IPS-11a (cell line): ENCODE data around the gene ADIG.
"Not testable (repeated sequence)": the region's sequence is repeated elsewhere in the genome, so short reads cannot be mapped to it uniquely, and the experiment has no call there.

Experiments used
- H3K4me3 ChIP-seq: one replicate; pipeline ENCODE4 v1.5.1; 2013; ENCODE audit warnings: low read depth, low read length, control low read depth

Gene ADIG

DNA sequence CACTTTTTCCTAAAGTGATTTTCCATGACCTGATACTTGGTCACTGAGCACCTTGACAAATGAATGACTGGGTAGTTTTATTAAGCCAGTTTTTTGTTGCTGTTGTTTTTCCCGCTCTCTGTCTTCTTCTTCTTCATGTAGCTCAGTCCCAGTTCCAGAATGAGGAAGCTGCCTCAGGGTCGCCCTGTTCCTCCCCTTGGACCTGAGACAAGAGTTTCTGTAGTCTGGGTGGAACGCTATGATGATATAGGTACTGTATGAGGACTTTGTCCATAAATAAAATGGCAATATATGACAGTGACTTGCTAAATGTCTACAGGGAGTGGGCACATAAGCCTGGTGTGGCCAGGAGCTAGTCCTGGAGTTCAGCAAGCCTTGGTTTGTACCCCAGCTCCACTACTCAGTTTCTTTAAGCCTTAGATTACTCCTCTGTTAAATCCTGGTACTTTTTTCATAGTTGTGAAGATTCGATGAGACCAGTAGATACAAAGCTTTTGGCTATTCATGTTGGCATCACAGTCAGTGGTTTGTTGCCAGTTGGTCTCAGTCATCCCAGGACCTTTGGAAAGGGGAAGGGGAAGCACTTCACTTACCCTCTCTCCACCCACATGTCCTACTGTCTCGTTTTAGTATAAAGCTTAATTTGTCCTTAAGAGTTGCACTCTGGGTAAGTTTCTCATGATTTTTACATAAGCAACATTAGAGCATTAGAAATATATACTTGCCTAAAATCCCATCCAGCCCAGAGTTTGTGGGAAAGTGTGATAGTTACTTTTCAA is 11.1 kb upstream of the ADIG start:
- no peak overlapping the region for H3K4me3 ChIP-seq

DNA sequence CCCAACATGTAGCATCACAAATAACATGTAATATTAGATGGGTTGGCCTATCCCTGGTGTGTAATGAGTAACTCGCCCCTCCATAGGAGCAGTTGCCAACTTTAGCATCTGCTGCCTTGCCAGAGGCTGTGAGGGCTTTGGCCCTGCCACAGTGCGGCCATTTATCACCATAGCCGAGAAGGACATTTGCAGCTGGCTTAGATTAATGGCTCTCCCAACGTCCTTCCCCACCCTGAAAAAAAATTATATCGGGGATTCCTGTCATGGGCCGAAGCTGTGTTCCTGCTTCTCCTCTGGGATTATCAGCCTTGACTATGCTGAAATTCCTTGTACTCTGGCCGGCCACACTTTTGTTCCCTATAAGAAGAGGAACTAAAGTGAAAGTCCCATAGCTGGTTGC is 7.6 kb upstream of the ADIG start:
- no peak overlapping the region for H3K4me3 ChIP-seq

DNA sequence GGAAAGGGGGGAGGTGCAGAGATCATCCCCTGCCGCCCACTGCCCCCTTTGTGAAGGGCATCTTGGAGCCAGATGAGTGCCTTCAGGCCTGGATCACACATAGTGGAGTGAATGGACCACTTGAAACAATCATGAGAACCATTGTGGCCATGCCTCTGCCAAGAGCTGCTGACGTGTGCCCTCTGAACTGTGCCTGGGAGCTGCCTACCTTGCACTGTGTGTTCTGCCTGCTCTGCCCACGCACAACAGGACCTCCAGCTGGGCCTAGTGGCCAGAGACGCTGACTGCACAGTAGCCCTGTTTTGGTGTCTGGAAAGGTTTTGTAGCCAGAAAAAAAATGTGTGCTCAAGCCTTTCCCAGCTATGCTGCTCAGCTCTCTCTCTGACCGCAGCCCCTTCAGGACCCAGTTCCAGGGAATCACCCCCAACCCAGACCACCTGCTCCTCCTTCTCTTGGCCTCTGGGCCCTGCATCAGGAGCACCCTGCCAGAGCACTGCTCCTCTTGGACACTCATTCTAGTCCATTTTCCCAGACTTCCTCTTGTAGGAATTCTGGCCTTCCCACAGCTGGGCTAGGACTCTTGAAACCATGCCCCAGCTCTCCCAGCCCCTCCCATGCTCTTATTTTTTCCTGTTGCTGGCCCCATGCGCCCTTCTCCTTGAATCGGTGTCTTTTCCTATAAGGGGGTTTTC is 1.6 kb upstream of the ADIG start:
- no peak overlapping the region for H3K4me3 ChIP-seq

DNA sequence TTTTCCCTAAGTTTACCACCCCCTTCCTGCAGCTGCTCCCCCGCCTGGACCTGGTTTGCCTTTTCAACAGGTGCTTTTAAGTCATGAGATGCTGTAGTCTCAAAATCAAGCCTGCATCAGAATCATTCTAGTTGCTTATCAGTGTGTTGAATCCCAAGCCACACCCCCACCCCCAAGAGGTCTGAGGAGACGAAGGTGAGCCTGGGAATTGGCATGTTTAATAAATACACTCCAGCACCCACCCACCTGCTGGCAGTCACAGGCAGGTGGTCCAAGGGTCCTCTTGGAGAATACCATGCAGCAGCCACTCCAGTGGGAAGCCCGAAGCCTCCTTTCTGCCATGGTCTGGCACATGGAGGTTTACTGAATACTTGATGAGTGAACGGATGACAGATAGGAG is 1.1 kb upstream of the ADIG start:
- H3K4me3 ChIP-seq, result no peak overlapping the region

DNA sequence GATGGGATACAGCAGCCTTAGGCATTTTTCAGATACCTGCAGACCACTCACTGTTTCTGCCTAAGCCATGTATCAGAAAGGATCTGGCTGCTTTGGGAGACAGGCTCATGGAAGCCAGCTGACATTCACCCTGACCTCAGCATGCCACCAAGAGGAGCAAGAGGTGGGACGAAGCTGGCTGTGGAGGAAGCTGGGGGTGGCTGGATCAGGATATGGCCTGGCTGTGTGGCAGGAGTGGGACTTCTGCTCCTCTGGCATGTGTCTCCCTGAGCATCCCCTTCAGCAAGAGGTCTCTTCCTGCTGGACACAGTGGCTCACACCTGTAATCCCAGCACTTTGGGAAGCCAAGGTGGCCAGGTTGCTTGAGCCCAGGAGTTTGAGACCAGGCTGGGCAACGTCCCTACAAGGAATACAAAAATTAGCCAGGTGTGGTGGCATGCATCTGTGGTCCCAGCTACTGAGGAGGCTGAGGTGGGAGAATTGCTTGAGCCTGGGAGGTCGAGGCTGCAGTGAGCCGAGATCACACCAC is 897 bp downstream of the ADIG start:
- H3K4me3 ChIP-seq, result no peak overlapping the region

DNA sequence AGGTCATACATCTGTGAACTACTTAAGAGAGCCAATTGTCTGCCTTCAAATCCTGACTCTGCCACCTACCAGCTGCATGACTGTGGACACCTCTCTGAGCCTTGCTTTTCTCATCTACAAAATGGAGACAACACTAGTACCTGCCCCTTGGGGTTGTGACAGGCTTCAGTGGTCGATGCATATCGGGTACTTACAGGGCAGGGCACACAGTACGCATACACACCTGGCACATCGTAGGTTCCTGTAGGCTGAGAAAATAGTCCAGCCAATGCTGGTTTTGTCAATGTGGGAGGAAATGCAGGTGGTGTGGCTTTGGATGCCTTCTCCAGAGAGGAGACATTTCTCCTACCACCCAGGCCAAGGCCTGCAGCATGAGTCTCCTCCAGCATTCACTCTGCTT is 2.3 kb downstream of the ADIG start:
- no peak overlapping the region for H3K4me3 ChIP-seq

DNA sequence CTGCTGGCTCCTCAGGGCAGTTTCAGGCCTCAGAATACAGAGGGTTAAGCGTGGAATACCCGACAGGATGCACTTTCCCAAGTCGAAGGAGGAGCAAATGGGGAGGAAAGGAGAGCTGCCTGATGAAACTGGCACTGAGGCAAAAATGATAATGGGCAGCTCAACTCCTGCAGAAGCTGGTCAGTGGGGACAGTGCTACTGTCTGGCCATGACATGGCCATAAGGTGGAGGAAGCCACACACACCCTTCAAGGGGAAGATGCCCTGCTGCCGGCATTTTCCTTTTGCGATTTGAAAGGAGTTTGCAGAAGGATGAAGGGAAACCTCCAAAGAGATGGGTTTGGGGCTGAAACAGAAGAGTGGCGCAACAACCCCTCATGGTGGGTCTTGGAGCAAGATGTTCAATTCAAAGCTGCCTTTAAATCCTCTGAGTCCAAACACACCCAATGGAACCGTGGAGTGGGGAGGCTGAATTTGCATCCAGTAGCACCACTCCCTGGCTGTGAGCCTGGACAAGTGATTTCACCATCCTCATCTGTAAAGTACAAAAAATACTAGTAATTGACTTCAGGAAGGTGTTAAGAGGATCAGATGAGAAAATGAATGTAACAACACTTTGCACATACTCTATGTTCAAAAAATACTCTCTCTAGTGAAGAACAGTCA is 3.2 kb downstream of the ADIG start:
- no peak overlapping the region for H3K4me3 ChIP-seq

DNA sequence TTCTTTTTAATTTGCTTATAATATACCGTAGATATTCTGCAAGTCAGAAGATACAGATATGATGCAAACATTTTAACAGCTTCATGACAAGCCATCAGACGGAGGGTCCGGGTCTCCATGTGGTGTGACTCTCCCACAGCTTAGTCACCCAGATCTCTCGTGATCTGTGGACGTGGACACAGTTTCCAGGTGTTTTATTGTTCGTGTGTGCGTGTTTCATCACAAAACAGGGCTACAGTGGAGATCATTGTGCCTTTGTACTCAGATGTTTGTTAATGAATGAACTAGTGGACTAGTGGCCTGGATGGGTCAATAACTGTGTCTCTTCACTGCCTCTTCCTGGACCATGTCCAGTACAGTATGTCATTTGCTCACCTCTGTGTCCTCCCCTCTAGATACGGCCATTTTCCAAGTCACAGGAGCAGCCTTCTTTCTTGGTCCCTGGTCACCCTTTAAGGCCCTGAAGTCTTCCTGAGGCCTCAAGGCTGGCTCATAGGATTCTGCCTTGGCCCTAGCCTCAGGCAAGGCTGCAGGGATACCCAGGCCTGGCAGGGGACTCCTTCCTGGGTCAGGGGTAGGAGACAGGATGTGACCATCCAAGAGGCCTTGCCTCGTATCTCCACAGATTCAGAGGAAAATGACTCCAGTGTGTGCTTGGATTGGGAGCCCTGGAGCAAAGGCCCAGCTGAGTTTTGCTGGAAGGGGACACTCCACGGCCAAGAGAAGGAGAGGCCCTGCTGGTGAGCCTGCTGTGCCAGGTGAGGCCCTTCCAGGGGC is 4.6 kb downstream of the ADIG start:
- H3K4me3 ChIP-seq, result no peak overlapping the region

DNA sequence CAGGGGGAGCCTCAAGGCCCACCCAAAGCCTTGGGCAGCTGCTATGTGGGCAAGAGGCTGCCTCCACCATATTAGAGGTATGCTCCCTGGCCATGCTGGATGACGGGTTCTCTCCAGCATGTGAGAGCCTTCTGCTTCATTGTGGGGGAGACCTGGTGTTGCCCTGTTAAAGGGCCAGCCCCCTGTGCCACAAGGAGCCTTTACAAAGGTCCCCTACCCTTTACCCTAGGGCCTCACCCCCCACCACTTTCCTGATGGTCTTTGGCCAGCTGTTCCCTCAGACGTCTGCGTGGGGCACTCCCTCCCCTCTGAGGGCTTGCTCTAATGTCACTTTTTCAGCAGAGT is 5.2 kb downstream of the ADIG start:
- H3K4me3 ChIP-seq, result no peak overlapping the region

DNA sequence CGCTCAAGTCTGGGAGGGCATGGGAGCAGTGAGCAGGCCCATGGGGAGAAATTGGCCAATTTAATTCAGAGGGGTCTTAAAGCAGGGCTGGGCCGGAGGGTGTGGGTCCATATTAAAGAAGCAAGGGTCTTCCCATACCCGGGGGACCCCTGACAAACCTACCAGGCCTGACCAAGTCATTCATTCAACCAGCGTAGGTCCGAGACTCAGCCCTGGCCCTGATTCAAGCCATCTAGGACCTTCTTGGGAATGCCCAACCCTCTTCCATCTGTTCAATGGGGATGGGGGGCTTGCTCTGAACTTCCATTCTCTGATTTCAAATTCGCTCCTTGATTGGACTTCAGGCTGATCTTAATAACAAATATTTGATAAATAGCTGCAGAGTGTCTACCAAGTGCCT is 7.3 kb downstream of the ADIG start:
- no peak overlapping the region for H3K4me3 ChIP-seq

DNA sequence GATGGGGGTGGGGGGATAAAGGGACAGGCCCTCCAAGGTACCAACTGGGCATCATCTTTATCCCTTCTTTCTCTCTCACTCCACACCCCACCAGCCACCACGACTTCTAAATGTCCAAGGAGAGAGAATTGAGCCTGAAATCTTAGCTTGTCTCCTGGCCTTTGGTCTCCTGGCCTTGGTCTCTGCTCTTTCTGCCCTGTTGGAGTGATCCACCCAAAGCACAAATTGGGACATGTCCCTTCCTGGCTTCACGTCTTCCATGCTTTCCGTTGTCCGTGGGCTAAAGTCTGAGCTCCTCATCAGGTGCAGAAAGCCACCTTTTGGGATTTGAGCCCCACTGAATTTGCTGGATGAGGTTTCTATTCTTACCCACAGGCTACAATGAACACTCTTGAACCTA is 8.4 kb downstream of the ADIG start:
- no peak overlapping the region for H3K4me3 ChIP-seq

DNA sequence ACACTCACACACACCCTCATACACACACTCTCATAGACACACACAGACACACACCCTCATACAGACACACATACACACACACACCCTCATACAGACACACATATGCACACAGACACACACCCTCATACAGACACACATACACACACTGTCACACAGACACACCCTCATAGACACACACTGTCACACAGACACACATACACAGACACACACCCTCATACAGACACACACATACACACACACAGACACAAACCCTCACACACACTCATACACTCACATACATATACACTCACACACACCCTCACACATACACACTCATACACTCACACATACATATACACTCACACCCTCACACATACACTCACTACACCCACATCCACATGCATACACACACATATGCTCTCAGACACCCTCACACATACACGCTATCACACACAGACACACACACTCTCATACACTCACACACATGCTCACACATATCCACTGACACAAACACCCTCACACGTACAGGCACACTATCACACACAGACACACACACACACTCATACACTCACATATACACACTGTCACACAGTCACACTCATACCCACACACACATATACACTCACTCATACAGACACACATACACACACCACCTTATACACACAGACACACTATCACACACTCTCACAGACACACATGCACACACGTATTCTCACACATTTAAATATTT is 9.1 kb downstream of the ADIG start:
- no peak overlapping the region for H3K4me3 ChIP-seq

DNA sequence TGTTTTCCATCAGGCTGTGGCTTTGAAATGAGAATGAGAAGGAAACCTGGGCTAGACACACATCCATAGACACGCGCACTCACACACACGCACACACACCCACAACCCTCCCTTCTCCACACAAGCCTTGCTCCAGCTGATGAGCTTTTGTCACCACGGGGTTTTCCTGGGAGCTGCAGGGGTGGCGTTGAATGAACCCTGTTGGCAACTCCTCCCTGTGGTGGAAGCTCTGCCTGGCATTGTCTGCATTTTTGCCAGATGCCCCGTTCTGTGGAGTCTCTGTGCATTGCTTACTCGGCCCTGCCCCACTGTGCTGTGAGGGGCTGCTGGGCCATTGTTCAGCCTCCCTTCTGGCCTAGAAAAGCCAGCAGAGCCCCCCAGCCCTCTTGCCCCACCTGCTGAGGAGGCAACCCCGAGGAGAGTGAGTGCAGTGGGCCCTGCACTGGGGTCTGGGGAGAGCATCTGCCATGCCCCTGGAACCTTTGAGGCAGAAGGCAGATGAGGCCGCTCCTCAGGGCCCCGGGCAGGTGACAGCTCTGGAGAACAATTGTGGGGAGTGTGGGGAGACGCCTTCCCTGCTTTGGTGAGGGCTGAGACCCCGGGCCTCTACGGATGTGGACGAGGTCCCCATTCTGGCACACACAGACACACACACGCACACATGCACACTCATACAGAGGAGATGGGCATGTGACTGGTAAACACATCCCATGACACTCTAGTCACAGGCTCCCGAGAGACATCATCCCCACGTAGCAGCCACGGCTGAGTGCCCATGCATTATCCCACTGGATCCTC is 9.9 kb downstream of the ADIG start:
- H3K4me3 ChIP-seq, result no peak overlapping the region

DNA sequence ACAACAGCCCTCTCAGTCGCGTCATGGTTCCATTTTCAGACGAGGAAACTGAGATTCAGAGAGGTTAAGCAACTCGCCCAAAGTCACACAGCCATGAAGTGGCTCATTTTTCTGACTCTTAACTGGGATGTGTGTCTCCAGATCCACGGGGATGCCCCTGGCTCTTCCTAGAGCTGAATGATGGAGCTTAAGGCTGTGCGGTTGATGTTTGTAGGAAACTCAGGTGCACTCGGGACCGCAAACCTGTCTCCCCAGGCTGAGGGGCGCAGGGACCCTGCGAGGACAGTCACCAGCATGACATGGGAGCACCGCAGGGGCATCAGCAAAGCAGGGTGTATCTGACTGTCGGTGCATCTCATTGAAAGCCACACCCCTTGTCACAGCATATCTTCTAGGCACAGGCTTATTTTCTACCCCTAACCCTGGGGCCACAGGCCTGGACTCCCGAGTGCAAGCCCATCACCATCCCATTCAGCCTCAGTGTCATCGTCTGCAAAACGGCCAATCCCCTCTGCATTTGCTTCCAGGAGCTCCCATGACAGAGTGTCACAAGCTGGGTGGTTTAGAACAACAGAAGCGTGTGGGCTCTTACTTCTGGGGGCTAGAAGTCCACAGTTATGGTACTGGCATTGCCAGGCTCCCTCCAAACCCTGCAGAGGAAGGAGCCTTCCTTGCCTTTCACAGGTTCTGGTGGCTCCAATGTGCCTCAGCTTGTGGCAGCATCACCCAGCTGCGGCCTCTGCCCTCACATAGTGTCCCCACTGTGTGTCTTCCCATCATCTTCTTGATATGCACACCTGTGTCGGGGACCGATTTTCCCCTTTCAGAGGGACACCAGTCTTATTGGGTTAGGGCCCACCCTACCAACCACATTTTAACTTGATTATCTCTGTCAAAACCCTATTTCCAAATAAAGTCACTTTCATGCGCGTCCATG is 10.7 kb downstream of the ADIG start:
- no peak overlapping the region for H3K4me3 ChIP-seq

DNA sequence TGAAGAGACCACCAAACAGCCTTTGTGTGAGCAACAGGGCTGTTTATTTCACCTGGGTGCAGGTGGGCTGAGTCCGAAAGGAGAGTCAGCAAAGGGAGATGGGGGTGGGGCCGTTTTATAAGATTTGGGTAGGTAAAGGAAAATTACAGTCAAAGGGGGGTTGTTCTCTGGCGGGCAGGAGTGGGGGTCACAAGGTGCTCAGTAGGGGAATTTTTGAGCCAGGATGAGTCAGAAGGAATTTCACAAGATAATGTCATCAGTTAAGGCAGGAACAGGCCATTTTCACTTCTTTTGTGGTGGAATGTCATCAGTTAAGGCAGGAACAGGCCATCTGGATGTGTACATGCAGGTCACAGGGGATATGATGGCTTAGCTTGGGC is 11.4 kb downstream of the ADIG start:
- H3K4me3 ChIP-seq, result not testable (repeated sequence)

DNA sequence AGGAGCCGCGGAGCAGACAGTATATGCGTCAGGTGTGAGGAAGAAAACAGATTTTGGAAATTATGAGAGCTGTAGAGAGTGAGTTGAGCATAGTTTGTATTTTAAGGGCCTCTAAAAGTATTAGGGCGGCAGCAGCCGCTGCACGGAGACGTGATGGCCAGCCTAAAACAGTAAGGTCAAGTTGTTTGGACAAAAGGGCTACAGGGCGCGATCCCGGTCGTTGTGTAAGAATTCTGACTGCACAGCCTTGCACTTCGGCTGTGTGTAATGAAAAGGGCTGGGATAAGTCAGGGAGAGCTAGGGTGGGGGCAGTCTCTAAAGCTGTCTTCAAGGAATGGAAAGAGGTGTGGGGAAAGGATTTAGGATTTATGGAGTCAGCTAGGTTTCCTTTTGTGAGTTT is 13.3 kb downstream of the ADIG start:
- not testable (repeated sequence) for H3K4me3 ChIP-seq

DNA sequence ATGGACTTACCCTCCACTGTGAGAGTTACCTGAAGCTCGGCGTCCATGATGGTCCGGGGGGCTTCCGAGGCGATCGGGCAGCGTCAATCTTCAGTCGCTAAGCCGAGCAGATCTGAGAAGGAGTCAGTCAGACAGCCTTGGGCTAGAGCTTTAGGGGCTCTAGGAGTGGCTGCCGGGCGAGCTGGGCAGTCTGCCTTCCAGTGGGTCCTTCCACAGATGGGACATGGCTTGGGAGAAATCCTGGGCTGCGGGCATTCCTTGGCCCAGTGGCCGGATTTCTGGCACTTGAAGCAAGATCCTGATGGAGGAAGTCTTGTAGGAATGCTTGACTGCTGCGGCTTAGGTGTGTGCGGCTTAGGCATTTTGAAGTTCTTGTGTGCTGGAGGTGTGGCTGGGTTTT is 14.9 kb downstream of the ADIG start:
- H3K4me3 ChIP-seq, result not testable (repeated sequence)

DNA sequence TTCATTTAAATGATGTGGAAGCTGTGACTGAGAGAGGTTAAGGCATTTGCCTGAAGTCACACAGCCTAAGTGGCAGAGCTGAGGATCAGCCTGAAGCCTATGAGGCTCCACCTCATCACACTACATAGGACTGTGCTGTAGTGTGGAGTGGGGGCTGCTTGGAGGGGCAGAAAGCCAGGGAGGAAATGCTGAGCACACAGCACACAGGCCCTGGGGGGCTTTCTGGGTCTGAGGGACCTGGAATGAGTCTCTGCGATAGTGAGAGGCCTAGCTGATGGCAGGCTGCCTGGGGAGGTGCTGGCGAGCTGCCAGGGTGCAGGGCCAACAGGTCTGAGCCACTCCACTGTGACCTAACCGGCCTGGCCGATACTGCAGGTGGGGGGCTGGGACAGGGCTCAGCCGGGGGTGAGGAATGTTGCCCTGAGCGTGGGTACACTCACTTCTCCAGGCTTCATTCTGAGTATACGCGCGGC is 18.4 kb downstream of the ADIG start:
- no peak overlapping the region for H3K4me3 ChIP-seq

DNA sequence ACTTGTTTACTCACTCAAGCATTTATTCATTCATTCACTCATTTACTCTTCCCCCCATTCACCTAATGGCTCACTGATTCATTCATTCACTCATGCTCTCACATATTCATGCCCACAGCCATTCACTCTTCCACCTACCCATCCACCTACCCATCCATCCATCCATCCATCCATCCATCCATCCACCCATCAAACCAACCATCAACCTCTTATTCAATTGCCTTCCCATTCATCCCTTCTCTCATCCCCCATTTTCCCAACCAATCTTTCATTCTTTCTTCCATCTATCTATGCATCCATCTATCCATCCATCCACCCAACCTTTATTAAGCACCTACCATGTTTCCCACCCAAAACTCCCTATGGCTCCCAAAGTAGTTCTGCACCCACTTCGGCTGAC is 19.1 kb downstream of the ADIG start:
- no peak overlapping the region for H3K4me3 ChIP-seq
